ENCODE measurements around the gene HAPLN3.
"Not testable (repeated sequence)": the region's sequence is repeated elsewhere in the genome, so short reads cannot be mapped to it uniquely, and the experiment has no call there.

HAPLN3 gene

GRCh38 chr15:88894819-88895767 lies at the start of gene HAPLN3:
Gene HAPLN3, minus strand, starts transcription at chr15:88895544. Its CDS starts 8,246 bp downstream, at chr15:88887298.
- peak; percentile 39 to 55 for DNase-seq (ENCODE audit: low read depth in 2 of 2)

GRCh38 chr15:88940110-88940675 lies 44.8 kb upstream of the HAPLN3 start:
- no peak for DNase-seq (ENCODE audit: low read depth in 2 of 2)

GRCh38 chr15:88939486-88939806 lies 44.1 kb upstream of the HAPLN3 start:
- no peak for DNase-seq (ENCODE audit: low read depth in 2 of 2)

- no peak for DNase-seq (ENCODE audit: low read depth in 2 of 2)
Observed at GRCh38 chr15:88938802-88939485, 43.6 kb upstream of the HAPLN3 start.

GRCh38 chr15:88934449-88934848 lies 39.1 kb upstream of the HAPLN3 start:
- DNase-seq (ENCODE audit: low read depth in 2 of 2): not testable (repeated sequence)

GRCh38 chr15:88932875-88933330 lies 37.6 kb upstream of the HAPLN3 start:
- no peak for DNase-seq (ENCODE audit: low read depth in 2 of 2)

GRCh38 chr15:88932271-88932874 lies 37.0 kb upstream of the HAPLN3 start:
- no peak for DNase-seq (ENCODE audit: low read depth in 2 of 2)

GRCh38 chr15:88930579-88930978 lies 35.2 kb upstream of the HAPLN3 start:
- DNase-seq (ENCODE audit: low read depth in 2 of 2): no peak

GRCh38 chr15:88929358-88930098 lies 34.2 kb upstream of the HAPLN3 start:
- DNase-seq (ENCODE audit: low read depth in 2 of 2): not testable (repeated sequence)

- not testable (repeated sequence) for DNase-seq (ENCODE audit: low read depth in 2 of 2)
Observed at GRCh38 chr15:88928192-88928591, 32.8 kb upstream of the HAPLN3 start.

GRCh38 chr15:88925648-88926047 lies 30.3 kb upstream of the HAPLN3 start:
- DNase-seq (ENCODE audit: low read depth in 2 of 2): not testable (repeated sequence)

- DNase-seq (ENCODE audit: low read depth in 2 of 2): peak in 1 of 2 donors; percentile 31
Observed at GRCh38 chr15:88920892-88921435, 25.6 kb upstream of the HAPLN3 start.

GRCh38 chr15:88920186-88920891 lies 25.0 kb upstream of the HAPLN3 start:
- no peak for DNase-seq (ENCODE audit: low read depth in 2 of 2)

GRCh38 chr15:88918738-88919137 lies 23.4 kb upstream of the HAPLN3 start:
- no peak for DNase-seq (ENCODE audit: low read depth in 2 of 2)

GRCh38 chr15:88917760-88918159 lies 22.4 kb upstream of the HAPLN3 start:
- no peak for DNase-seq (ENCODE audit: low read depth in 2 of 2)

- no peak for DNase-seq (ENCODE audit: low read depth in 2 of 2)
Observed at GRCh38 chr15:88915354-88915753, 20.0 kb upstream of the HAPLN3 start.

GRCh38 chr15:88913850-88914169 lies 18.5 kb upstream of the HAPLN3 start:
- DNase-seq (ENCODE audit: low read depth in 2 of 2): no peak

- peak; percentile 40 to 55 for DNase-seq (ENCODE audit: low read depth in 2 of 2)
Observed at GRCh38 chr15:88913017-88913849, 17.9 kb upstream of the HAPLN3 start, which contains the start of gene MFGE8. Gene MFGE8, minus strand, starts transcription at chr15:88913379. Its CDS starts 60 bp downstream, at chr15:88913319.

- no peak for DNase-seq (ENCODE audit: low read depth in 2 of 2)
Observed at GRCh38 chr15:88912500-88912921, 17.2 kb upstream of the HAPLN3 start.

- no peak for DNase-seq (ENCODE audit: low read depth in 2 of 2)
Observed at GRCh38 chr15:88911766-88912118, 16.4 kb upstream of the HAPLN3 start.

Measured in activated CD4-positive, alpha-beta T cell treated with anti-CD3 and anti-CD28 coated beads for 24 hours (primary cell).